Mesothelial cell of epicardium (in vitro differentiated cells): Measurements from ENCODE around the gene EPN1. TPM values are rescaled to one million over a fixed set of nuclear protein-coding genes. Genes with fewer than 3 reads are reported as not detected.
A peak's percentile ranks its signal among the peaks of the same experiment; 100 is the strongest.

ENCODE experiments used
- DNase-seq, 2 experiments: peaks; one replicate each; pipeline ENCODE4 v3.0.0; 2021; ENCODE audit warnings: low spot score in 2 of 2; ENCODE audit not compliant: unreplicated experiment in 2 of 2
- H3K27ac Mint-ChIP-seq: 2 replicates; pipeline ENCODE4 v1.8.0; 2021; ENCODE audit warnings: mixed read lengths
- H3K27me3 Mint-ChIP-seq: 2 replicates; pipeline ENCODE4 v1.8.0; 2021; ENCODE audit warnings: low read depth, mixed read lengths
- H3K36me3 Mint-ChIP-seq: 2 replicates; pipeline ENCODE4 v1.8.0; 2021; ENCODE audit warnings: mixed read lengths
- H3K4me1 Mint-ChIP-seq: 2 replicates; pipeline ENCODE4 v1.8.0; 2021; ENCODE audit warnings: mixed read lengths
- H3K4me3 Mint-ChIP-seq: 2 replicates; pipeline ENCODE4 v1.8.0; 2021; ENCODE audit warnings: mild to moderate bottlenecking, moderate library complexity, mixed read lengths
- H3K9me3 Mint-ChIP-seq: 2 replicates; pipeline ENCODE4 v1.8.0; 2021; ENCODE audit warnings: mixed read lengths
- total RNA-seq: library from RNA; stranded (reverse); gene quantifications from 3 replicates; pipeline ENCODE4 v1.2.1, GENCODE V29; 2021
- TF ChIP-seq, protein P1 (sequence below): fragments of 200-600 bp; sonication (generic); IDR thresholded peaks from one replicate; pipeline ENCODE4 v1.5.0; 2021; ENCODE audit warnings: antibody characterized with exemption; ENCODE audit not compliant: unreplicated experiment

The EPN1 gene
- total RNA-seq, 1 donor from 2014 or later = 99.6 TPM

DNA sequence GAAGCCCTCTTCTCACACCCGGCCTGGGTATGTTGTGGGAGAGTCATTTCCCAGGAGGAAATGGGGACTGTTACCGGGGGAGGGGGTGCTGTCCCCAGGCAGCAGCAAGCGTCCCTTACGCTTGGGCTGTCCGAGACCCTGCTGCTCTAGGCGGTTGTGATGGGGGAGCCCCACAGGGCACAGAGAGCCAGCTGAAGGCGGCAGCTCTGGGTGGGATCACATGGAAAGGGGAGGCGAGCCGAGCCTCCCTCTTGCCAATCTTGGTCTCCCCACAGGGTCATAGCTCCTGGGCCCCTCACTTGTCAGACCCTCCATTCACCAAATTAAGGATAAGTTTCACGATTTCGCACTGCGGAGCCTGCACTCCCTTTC lies 22.0 kb downstream of the EPN1 start:
- Mint-ChIP-seq H3K27ac (no peak overlapping the region), H3K4me3 (no peak overlapping the region), H3K9me3 (peaks cover 4% of the 10 kb centered on the region), H3K4me1 (no peaks in the 10 kb centered on the region), H3K36me3 (peaks cover 34% of the 10 kb centered on the region), H3K27me3 (no peaks in the 10 kb centered on the region)
- TF ChIP-seq, protein P1, sequence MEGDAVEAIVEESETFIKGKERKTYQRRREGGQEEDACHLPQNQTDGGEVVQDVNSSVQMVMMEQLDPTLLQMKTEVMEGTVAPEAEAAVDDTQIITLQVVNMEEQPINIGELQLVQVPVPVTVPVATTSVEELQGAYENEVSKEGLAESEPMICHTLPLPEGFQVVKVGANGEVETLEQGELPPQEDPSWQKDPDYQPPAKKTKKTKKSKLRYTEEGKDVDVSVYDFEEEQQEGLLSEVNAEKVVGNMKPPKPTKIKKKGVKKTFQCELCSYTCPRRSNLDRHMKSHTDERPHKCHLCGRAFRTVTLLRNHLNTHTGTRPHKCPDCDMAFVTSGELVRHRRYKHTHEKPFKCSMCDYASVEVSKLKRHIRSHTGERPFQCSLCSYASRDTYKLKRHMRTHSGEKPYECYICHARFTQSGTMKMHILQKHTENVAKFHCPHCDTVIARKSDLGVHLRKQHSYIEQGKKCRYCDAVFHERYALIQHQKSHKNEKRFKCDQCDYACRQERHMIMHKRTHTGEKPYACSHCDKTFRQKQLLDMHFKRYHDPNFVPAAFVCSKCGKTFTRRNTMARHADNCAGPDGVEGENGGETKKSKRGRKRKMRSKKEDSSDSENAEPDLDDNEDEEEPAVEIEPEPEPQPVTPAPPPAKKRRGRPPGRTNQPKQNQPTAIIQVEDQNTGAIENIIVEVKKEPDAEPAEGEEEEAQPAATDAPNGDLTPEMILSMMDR = no peak
- no peak for DNase-seq

DNA sequence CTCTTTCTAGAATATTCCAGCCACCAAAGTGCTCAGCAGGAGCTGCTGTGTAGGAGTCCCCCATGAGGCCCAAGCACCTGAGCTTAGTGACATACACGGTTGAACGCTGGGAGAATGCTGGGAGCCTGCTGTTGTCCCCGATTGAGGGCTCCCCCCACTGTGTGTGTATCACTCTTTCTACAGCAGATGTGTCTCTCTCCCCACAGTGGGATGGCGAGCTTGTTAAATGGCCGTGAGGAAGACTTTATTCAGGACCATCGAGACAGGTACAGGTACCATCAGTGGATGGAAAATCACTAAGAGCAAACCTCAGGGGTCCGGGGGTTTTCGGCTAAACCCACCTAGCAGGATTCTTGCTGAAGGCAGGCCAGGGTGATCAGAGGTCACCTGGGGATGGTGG lies 22.7 kb downstream of the EPN1 start:
- Mint-ChIP-seq H3K4me1 (no peaks in the 10 kb centered on the region), H3K9me3 (peaks cover 7% of the 10 kb centered on the region), H3K4me3 (no peak overlapping the region), H3K36me3 (peaks cover 39% of the 10 kb centered on the region), H3K27me3 (no peaks in the 10 kb centered on the region), H3K27ac (no peak overlapping the region)
- TF ChIP-seq, protein P1 = no peak
- no peak for DNase-seq

DNA sequence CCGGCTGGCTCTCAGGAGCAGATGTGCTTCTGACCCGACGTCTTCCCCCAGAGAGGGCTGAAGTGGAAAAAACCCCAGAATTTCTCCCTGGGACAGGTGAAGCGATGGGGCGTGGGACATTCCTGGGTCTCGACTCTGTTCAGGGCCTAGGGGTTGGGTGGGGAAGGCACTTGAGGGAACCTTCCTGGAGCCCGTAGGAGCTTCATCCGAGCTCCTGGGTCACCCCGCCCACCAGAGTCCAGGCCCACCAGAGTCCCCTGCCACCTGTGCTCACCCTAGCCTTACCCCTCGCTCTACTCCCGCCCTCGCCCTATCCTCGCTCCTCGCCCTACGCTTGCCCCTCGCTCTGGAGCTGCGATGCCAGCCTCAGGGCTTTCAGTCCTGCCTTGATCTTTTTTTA lies 23.2 kb downstream of the EPN1 start:
- Mint-ChIP-seq H3K9me3 (peaks cover 7% of the 10 kb centered on the region), H3K27me3 (no peaks in the 10 kb centered on the region), H3K4me1 (no peaks in the 10 kb centered on the region), H3K36me3 (peaks cover 42% of the 10 kb centered on the region), H3K4me3 (no peak overlapping the region), H3K27ac (no peak overlapping the region)
- TF ChIP-seq, protein P1 = no peak
- no peak for DNase-seq

DNA sequence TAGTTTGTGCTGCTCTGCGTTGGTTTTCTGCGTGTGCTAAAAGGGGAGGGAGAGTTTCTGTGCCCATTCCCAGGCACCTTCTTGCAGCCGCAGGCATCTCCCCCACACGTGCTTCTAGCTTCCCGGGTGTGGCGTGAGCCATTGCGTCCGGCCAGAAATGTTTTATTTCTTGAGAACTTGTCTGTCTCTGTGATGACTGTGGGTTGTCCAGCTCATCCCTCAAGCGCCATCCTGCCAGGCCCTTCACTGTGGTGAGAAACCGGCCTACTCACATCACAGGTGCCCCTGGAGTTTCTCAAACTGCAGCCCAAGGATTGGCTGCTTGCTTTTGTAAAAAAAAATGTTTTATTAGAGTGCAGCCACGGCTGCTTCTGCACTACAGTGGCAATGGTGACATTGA lies 24.2 kb downstream of the EPN1 start:
- H3K4me3 Mint-ChIP-seq = no peak overlapping the region
- DNase-seq = no peak

DNA sequence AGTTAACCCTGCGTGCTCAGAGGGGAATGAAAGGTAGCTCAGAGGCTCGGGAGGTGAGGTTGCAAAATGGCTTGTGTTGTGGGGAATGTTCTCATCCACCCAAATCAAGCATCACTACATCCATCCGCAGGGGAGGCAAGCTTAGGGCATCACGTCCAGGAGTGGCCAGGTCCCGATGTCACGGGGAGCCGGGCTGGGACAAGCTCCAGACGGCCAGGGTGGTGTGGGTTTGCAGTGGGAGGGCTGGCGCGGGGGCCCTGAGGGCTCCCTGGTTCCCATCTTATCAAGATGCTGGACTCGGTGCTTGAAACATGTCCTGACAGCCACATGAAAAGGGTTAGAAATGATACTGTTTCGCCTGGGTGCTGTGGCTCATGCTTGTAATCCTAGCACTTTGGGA lies 25.8 kb downstream of the EPN1 start:
- DNase-seq = no peak
- Mint-ChIP-seq H3K36me3 (peaks cover 55% of the 10 kb centered on the region), H3K4me1 (no peaks in the 10 kb centered on the region), H3K9me3 (peaks cover 24% of the 10 kb centered on the region), H3K4me3 (no peak overlapping the region), H3K27ac (no peak overlapping the region), H3K27me3 (no peaks in the 10 kb centered on the region)
- TF ChIP-seq, protein P1 = no peak

More for the DNA sequence above, 24.2 kb downstream of the EPN1 start:
- peaks cover 46% of the 10 kb centered on the region for H3K36me3 Mint-ChIP-seq
- H3K9me3 Mint-ChIP-seq = peaks cover 10% of the 10 kb centered on the region
- H3K27me3 Mint-ChIP-seq = no peaks in the 10 kb centered on the region
- no peaks in the 10 kb centered on the region for H3K4me1 Mint-ChIP-seq
- no peak overlapping the region for H3K27ac Mint-ChIP-seq
- TF ChIP-seq, protein P1 = no peak

DNA sequence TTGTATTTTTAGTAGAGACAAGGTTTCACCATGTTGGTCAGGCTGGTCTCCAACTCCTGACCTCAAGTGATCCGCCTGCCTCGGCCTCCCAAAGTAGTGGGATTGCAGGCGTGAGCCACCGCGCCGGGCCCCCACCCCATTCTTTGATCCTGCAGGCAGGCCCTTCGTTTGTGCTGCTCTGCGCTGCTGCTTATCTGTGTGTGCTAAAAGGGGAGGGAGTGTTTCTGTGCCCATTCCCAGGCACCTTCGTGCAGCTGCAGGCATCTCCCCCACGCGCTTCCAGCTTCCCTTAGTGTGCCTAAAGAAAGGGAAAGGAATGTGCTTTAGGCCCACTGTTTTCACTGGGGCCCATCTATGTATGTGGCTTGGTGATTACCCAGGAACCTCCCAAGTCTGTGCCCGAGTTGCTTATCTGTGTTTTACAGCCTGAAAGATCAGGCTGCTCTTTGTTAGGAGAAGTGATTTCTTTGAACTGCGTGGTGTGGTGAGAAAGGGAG lies 27.2 kb downstream of the EPN1 start:
- Mint-ChIP-seq H3K36me3 (peaks cover 55% of the 10 kb centered on the region), H3K9me3 (peaks cover 24% of the 10 kb centered on the region), H3K27ac (peak overlapping the region; percentile 32), H3K27me3 (no peaks in the 10 kb centered on the region), H3K4me1 (no peaks in the 10 kb centered on the region), H3K4me3 (no peak overlapping the region)
- no peak for DNase-seq
- TF ChIP-seq, protein P1 = no peak
